CD14-positive monocyte (primary cell): ENCODE measurements around the gene SHISA3. TPM values are rescaled to one million over a fixed set of nuclear protein-coding genes. Genes with fewer than 3 reads are reported as not detected.

Source experiments
- DNase-seq, 3 donors: peaks; one replicate each; pipeline ENCODE4 v3.0.0-alpha.2; 2011 to 2022
- H2AFZ ChIP-seq: 2 replicates; pipeline ENCODE4 v1.6.0; 2012; ENCODE audit warnings: mild to moderate bottlenecking, low read depth, low read length, inconsistent platforms; ENCODE audit not compliant: insufficient read depth, poor library complexity, severe bottlenecking
- H3K27ac ChIP-seq, 2 donors: 1 replicate in 1 of 2; 2 replicates in 1 of 2; pipeline ENCODE4 v1.5.1; 2012 to 2013; ENCODE audit warnings: low read length in 2 of 2, control low read depth in 1 of 2, inconsistent platforms in 1 of 2, low read depth in 1 of 2, mild to moderate bottlenecking in 1 of 2
- H3K27me3 ChIP-seq, 2 donors: one replicate each; pipeline versions ENCODE4 v1.6.0 to v1.6.1; 2011 to 2013; ENCODE audit warnings: low read length in 2 of 2; ENCODE audit not compliant: control insufficient read depth in 2 of 2, insufficient read depth in 2 of 2
- H3K36me3 ChIP-seq, 2 donors: replicated peaks in 1 of 2; 1 replicate in 1 of 2; 2 replicates in 1 of 2; pipeline versions ENCODE4 v1.5.1 to v1.6.1; 2012 to 2013; ENCODE audit warnings: low read length in 2 of 2, control low read depth in 1 of 2, inconsistent platforms in 1 of 2, mild to moderate bottlenecking in 1 of 2; ENCODE audit not compliant: insufficient read depth in 2 of 2, control insufficient read depth in 1 of 2
- H3K4me1 ChIP-seq, 2 donors: 1 replicate in 1 of 2; 2 replicates in 1 of 2; pipeline versions ENCODE4 v1.5.1 to v1.6.1; 2012 to 2013; ENCODE audit warnings: low read length in 2 of 2, control low read depth in 1 of 2, inconsistent platforms in 1 of 2, mild to moderate bottlenecking in 1 of 2, moderate library complexity in 1 of 2; ENCODE audit not compliant: insufficient read depth in 2 of 2, control insufficient read depth in 1 of 2
- H3K4me2 ChIP-seq: replicated peaks from 2 replicates; pipeline ENCODE3; 2012; ENCODE audit warnings: low read length, moderate library complexity, mild to moderate bottlenecking; ENCODE audit not compliant: poor library complexity, severe bottlenecking; ENCODE audit errors: extremely low read depth
- H3K4me3 ChIP-seq, 3 experiments: fragments of 200-600 bp in 1 of 3; sonication (generic) in 1 of 3; replicated peaks in 1 of 3; 1 replicate in 2 of 3; 2 replicates in 1 of 3; pipeline ENCODE4 v1.5.1; 2011 to 2013; ENCODE audit warnings: low read length in 3 of 3, mild to moderate bottlenecking in 3 of 3, control low read depth in 2 of 3, low read depth in 2 of 3, inconsistent platforms in 1 of 3, moderate library complexity in 1 of 3
- H3K79me2 ChIP-seq: 2 replicates; pipeline ENCODE4 v1.6.0; 2012; ENCODE audit warnings: mild to moderate bottlenecking, control low read depth, inconsistent platforms, low read length, moderate library complexity; ENCODE audit not compliant: insufficient read depth
- H3K9ac ChIP-seq: 2 replicates; pipeline ENCODE4 v1.6.0; 2017; ENCODE audit warnings: low read length, mild to moderate bottlenecking; ENCODE audit not compliant: insufficient read depth, poor library complexity, severe bottlenecking
- H3K9me3 ChIP-seq, 2 donors: replicated peaks in 1 of 2; 1 replicate in 1 of 2; 2 replicates in 1 of 2; pipeline versions ENCODE4 v1.5.1 to v1.6.1; 2012 to 2013; ENCODE audit warnings: low read length in 2 of 2, control low read depth in 1 of 2; ENCODE audit not compliant: control insufficient read depth in 1 of 2, insufficient read depth in 1 of 2
- H4K20me1 ChIP-seq: 2 replicates; pipeline ENCODE4 v1.6.0; 2012; ENCODE audit warnings: mild to moderate bottlenecking, low read length, control low read depth, moderate library complexity; ENCODE audit not compliant: insufficient read depth
- H3K27ac Mint-ChIP-seq, 7 donors: one replicate each; pipeline ENCODE4 v1.8.0; 2020; ENCODE audit warnings: mild to moderate bottlenecking in 7 of 7, mixed read lengths in 7 of 7, moderate library complexity in 6 of 7, inconsistent platforms in 2 of 7
- H3K27me3 Mint-ChIP-seq, 3 donors: one replicate each; pipeline ENCODE4 v1.8.0; 2021 to 2022; ENCODE audit warnings: low read depth in 3 of 3, mild to moderate bottlenecking in 3 of 3, mixed read lengths in 3 of 3, moderate library complexity in 3 of 3, inconsistent platforms in 1 of 3
- H3K36me3 Mint-ChIP-seq, 2 donors: one replicate each; pipeline ENCODE4 v1.8.0; 2020; ENCODE audit warnings: mixed read lengths in 2 of 2, inconsistent platforms in 1 of 2, mild to moderate bottlenecking in 1 of 2
- H3K4me1 Mint-ChIP-seq: one replicate; pipeline ENCODE4 v1.8.0; 2020; ENCODE audit warnings: mild to moderate bottlenecking, mixed read lengths
- H3K4me3 Mint-ChIP-seq, 2 donors: one replicate each; pipeline ENCODE4 v1.8.0; 2020; ENCODE audit warnings: mild to moderate bottlenecking in 2 of 2, mixed read lengths in 2 of 2, moderate library complexity in 1 of 2
- H3K9me3 Mint-ChIP-seq, 7 donors: one replicate each; pipeline ENCODE4 v1.8.0; 2020 to 2022; ENCODE audit warnings: mixed read lengths in 7 of 7, mild to moderate bottlenecking in 6 of 7, moderate library complexity in 6 of 7, inconsistent platforms in 2 of 7
- WGBS: methylation state at CpG from one replicate; pipeline ENCODE4 v1.1.5; 2013; ENCODE audit warnings: missing lambda C conversion rate; ENCODE audit not compliant: insufficient coverage; 5-methylcytosine and 5-hydroxymethylcytosine counted together
- intact Hi-C, 2 donors: fragments of 100-400 bp; cut with micrococcal nuclease; formaldehyde crosslinking; loops; one replicate each; pipeline versions ENCODE4 v1.15.0 to v1.15.1; 2023
- polyA plus RNA-seq, 3 donors: library from polyadenylated mRNA; depleted of rRNA in 1 of 3; unstranded in 2 of 3; stranded (reverse) in 1 of 3; fragments of 300-500 nt in 2 of 3; fragments of >200 nt in 1 of 3; fragmentation: Illumina TruSeq in 2 of 3; gene quantifications; 1 replicate in 2 of 3; 2 replicates in 1 of 3; pipeline ENCODE4 v1.2.3, GENCODE V29; 2012 to 2021
- TF ChIP-seq, protein P1 (sequence below): fragments of 200-600 bp; IDR thresholded peaks from one replicate; pipeline ENCODE4 v1.8.0; 2022; ENCODE audit warnings: antibody characterized with exemption, mild to moderate bottlenecking

Gene SHISA3
- polyA plus RNA-seq, 3 donors, result not detected

GRCh38 chr4:42352049-42352448, 45.2 kb upstream of the SHISA3 start:
- TF ChIP-seq, protein P1, sequence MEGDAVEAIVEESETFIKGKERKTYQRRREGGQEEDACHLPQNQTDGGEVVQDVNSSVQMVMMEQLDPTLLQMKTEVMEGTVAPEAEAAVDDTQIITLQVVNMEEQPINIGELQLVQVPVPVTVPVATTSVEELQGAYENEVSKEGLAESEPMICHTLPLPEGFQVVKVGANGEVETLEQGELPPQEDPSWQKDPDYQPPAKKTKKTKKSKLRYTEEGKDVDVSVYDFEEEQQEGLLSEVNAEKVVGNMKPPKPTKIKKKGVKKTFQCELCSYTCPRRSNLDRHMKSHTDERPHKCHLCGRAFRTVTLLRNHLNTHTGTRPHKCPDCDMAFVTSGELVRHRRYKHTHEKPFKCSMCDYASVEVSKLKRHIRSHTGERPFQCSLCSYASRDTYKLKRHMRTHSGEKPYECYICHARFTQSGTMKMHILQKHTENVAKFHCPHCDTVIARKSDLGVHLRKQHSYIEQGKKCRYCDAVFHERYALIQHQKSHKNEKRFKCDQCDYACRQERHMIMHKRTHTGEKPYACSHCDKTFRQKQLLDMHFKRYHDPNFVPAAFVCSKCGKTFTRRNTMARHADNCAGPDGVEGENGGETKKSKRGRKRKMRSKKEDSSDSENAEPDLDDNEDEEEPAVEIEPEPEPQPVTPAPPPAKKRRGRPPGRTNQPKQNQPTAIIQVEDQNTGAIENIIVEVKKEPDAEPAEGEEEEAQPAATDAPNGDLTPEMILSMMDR, result no peak
- Histone ChIP-seq H3K9ac (no peak overlapping the region), H3K4me3 (no peak overlapping the region), H3K27me3 (no peaks in the 10 kb centered on the region), H3K27ac (no peak overlapping the region), H2AFZ (no peak overlapping the region), H3K79me2 (no peaks in the 10 kb centered on the region), H4K20me1 (no peaks in the 10 kb centered on the region), H3K4me2 (no peak overlapping the region), H3K9me3 (no peaks in the 10 kb centered on the region), H3K36me3 (no peaks in the 10 kb centered on the region), H3K4me1 (no peaks in the 10 kb centered on the region)
- DNase-seq, result no peak
- H3K4me1 Mint-ChIP-seq, result peaks cover 2% of the 10 kb centered on the region
- WGBS, result 100% methylated on average over 1 of the region's 3 CpGs
- H3K27me3 Mint-ChIP-seq, result peaks cover 5 to 11% (median 7%) of the 10 kb centered on the region in 3 donors
- no peak overlapping the region for H3K4me3 Mint-ChIP-seq
- H3K9me3 Mint-ChIP-seq, result peaks cover 0 to 14% (median 2%) of the 10 kb centered on the region in 7 donors
- H3K27ac Mint-ChIP-seq, result no peak overlapping the region
- intact Hi-C loops, result no loop called here
- H3K36me3 Mint-ChIP-seq, result no peaks in the 10 kb centered on the region

DNA sequence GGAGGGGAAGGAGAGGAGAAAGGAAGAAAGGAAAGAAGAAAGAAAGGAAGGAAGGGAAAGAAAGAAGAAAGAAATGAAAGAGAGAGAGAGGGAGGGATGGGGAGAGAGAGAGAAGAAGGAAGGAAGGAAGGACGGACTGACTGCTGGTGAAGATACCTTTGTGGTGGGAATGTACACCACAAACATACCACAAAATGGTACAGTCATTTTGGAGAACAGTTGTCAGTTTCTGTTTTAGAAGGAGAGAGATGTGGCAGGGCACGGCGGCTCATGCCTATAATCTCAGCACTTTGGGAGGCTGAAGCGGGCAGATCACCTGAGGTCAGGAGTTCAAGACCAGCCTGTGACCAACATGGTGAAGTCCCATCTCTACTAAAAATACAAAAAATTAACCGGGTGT, 40.0 kb upstream of the SHISA3 start:
- WGBS, result 40% methylated on average over 3 of the region's 5 CpGs
- no peak overlapping the region for H3K27ac ChIP-seq
- peaks cover 10 to 21% (median 12%) of the 10 kb centered on the region in 3 donors for H3K27me3 Mint-ChIP-seq
- H3K4me1 ChIP-seq, result no peaks in the 10 kb centered on the region
- TF ChIP-seq, protein P1, result no peak
- no peak overlapping the region for H3K4me3 Mint-ChIP-seq
- H3K36me3 ChIP-seq, result no peaks in the 10 kb centered on the region
- no peak overlapping the region for H3K4me3 ChIP-seq
- H3K9ac ChIP-seq, result no peak overlapping the region
- no peaks in the 10 kb centered on the region for H3K79me2 ChIP-seq
- intact Hi-C loops, result no loop called here
- H2AFZ ChIP-seq, result no peak overlapping the region
- H4K20me1 ChIP-seq, result no peaks in the 10 kb centered on the region
- no peaks in the 10 kb centered on the region for H3K9me3 ChIP-seq
- H3K27me3 ChIP-seq, result peaks cover 0 to 2% of the 10 kb centered on the region in 2 donors
- H3K9me3 Mint-ChIP-seq, result peaks cover 0 to 3% (median 0%) of the 10 kb centered on the region in 7 donors
- no peak overlapping the region for H3K27ac Mint-ChIP-seq
- H3K4me1 Mint-ChIP-seq, result no peaks in the 10 kb centered on the region
- H3K4me2 ChIP-seq, result no peak overlapping the region
- H3K36me3 Mint-ChIP-seq, result no peaks in the 10 kb centered on the region
- no peak for DNase-seq
